ENCODE results near the gene KRT34.

- no peak for TF ChIP-seq REST (IDR thresholded peaks at IDR 0.05; ENCODE audit: low read depth)
- no peak for TF ChIP-seq RAD21 (IDR thresholded peaks at IDR 0.05; ENCODE audit: low read depth)
- no peak for TF ChIP-seq EP300 (IDR thresholded peaks at IDR 0.05; ENCODE audit: borderline replicate concordance)
- TF ChIP-seq CEBPB (IDR thresholded peaks at IDR 0.05) = no peak
Observed at GRCh38 chr17:41394254-41394996, 12.3 kb upstream of the KRT34 start.
